AG10803 (cell line): ENCODE results near the gene SCT.

Source experiments
- DNase-seq: peaks from one replicate; pipeline ENCODE4 v3.0.0; 2010; ENCODE audit warnings: low read depth
- H3K4me3 ChIP-seq: 2 replicates; pipeline ENCODE4 v1.5.1; 2011; ENCODE audit warnings: mild to moderate bottlenecking, low read length, control low read depth
- TF ChIP-seq, protein P1 (sequence below): conservative IDR thresholded peaks from 2 replicates; pipeline ENCODE4 v1.5.1; 2011; ENCODE audit warnings: mild to moderate bottlenecking, low read length, control low read depth, inconsistent platforms

SCT gene

DNA sequence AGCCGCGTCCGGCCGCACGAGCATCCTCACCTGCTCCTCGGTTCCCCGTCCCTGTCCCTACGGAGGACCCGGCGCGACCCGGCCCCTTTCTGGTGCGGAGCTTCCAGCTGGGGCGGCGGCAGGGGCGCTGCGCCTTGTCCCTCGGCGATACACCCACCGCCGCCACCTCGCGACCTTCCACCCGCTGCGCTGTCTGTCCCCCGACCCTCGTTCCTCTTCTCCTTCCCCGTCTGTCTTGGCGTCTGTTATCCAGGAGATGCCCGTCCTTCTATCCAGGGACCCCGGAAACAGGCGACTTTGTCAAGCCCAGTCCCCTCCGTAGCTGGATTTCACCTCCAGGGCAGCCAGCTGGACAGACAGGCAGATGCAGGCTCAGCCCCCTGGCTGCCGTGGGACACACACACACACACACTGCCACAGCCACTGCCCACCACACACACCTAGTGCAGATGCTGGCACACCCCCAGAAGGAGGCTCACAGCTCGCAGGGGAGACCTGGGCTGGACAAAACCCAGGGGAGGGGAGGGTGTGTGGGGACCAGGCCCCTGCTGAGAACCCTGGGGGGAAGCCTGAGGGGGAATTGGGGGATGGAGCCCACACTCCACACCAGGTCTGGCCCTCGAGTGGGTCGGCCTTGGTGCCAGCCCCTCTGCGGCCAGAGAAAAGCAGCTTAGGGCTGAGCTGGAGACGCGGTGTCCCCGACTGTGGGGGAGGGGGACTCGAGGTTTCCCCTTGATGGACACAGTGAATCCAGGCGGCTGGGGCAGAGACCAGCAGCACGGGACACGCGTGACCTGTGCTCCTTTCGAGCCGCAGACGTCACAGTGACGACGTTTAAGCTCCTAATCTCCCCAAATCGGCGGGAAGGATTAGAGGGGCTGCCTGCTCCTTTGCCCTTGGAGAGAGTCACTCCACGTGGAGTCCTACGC lies 10.9 kb upstream of the SCT start:
- TF ChIP-seq, protein P1, sequence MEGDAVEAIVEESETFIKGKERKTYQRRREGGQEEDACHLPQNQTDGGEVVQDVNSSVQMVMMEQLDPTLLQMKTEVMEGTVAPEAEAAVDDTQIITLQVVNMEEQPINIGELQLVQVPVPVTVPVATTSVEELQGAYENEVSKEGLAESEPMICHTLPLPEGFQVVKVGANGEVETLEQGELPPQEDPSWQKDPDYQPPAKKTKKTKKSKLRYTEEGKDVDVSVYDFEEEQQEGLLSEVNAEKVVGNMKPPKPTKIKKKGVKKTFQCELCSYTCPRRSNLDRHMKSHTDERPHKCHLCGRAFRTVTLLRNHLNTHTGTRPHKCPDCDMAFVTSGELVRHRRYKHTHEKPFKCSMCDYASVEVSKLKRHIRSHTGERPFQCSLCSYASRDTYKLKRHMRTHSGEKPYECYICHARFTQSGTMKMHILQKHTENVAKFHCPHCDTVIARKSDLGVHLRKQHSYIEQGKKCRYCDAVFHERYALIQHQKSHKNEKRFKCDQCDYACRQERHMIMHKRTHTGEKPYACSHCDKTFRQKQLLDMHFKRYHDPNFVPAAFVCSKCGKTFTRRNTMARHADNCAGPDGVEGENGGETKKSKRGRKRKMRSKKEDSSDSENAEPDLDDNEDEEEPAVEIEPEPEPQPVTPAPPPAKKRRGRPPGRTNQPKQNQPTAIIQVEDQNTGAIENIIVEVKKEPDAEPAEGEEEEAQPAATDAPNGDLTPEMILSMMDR, result no peak
- H3K4me3 ChIP-seq, result no peak overlapping the region; the same call in 1 of the 2 replicates
- no peak for DNase-seq

DNA sequence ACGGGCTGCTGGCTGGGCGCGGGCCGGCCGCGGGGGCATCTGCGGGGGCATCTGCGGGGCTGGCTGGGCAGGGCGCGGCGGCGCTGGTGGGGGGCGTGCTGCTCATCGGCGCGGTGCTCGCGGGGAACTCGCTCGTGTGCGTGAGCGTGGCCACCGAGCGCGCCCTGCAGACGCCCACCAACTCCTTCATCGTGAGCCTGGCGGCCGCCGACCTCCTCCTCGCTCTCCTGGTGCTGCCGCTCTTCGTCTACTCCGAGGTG lies 10.3 kb upstream of the SCT start:
- TF ChIP-seq, protein P1, result no peak
- no peak for DNase-seq
- no peak overlapping the region; the same call in 1 of the 2 replicates for H3K4me3 ChIP-seq

DNA sequence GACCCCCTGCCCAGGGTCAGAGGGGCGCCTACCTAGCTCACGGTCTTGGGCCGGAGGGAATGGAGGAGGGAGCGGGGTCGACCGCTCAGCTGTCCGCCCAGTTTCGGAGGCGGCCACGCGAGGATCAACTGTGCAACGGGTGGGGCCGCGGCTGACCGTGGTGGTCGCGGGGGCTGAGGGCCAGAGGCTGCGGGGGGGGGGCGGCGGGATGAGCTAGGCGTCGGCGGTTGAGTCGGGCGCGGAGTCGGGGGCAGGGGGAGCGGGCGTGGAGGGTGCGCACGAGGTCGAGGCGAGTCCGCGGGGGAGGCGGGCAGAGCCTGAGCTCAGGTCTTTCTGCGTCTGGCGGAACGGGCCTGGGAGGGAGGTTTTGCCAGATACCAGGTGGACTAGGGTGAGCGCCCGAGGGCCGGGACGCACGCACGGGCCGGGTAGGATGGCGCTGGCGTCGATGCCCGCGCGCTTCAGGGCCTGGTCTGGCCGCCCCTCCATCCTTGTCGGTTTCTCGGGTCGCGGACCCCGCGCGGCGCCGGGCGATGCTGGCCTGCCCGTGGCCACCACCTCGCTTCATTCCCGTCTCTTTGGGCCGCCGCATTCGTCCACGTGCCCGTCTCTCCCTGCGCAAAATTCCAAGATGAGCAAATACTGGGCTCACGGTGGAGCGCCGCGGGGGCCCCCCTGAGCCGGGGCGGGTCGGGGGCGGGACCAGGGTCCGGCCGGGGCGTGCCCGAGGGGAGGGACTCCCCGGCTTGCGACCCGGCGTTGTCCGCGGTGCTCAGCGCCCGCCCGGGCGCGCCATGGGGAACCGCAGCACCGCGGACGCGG lies 9.7 kb upstream of the SCT start, which contains the start of gene DRD4:
Gene DRD4, plus strand, starts transcription at position 759 of the 822 bp plus-strand sequence. Its CDS starts 36 bp downstream, at position 795.
- H3K4me3 ChIP-seq, result no peak within 1 kb of the TSS; the same call in 1 of the 2 replicates
- peak; percentile 33 for DNase-seq
- TF ChIP-seq, protein P1, result no peak

DNA sequence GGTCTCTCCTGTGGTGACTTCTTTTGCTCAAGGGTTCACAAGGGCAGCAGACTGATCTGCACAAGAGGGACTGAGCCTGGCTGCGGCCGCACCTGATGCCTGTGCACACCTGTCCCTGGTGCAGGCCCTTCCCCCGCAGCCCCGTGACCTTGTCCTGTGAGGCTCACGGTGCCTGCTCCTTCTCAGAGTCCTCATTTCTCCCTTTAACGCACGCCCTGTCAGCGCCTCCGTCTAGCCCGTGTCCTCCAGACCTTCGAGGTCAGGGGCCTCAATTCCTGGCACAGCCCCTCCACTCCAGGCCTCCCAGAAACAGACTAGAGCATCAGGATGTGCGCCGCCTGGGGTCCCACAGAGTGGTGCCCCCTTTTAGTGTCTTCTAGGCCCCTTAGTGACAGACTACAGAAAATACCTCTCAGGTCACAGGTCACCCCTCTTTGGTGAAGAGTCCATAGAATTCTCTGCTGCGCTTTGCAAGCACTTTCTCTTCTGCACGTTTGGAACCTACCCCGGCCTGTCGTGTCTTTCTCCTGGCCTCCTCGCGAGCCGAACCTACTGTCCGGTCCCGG lies 9.0 kb upstream of the SCT start:
- no peak overlapping the region for H3K4me3 ChIP-seq
- TF ChIP-seq, protein P1, result no peak
- no peak for DNase-seq

- no peak for DNase-seq
- no peak overlapping the region for H3K4me3 ChIP-seq
- TF ChIP-seq, protein P1, result no peak
These were observed 3.9 kb upstream of the SCT start for GRCh38 chr11:630871-631270.

- no peak for DNase-seq
- TF ChIP-seq, protein P1, result no peak
- no peak overlapping the region for H3K4me3 ChIP-seq
These were observed 2.2 kb upstream of the SCT start for GRCh38 chr11:629237-629583.
